Measurements from ENCODE around the gene ACSM2A. TPM values are rescaled to one million over a fixed set of nuclear protein-coding genes. Genes with fewer than 3 reads are reported as not detected.
"Not testable (repeated sequence)": the region's sequence is repeated elsewhere in the genome, so short reads cannot be mapped to it uniquely, and the experiment has no call there.

Gene ACSM2A
- total RNA-seq, 2 experiments from 2014 or later: not detected

DNA sequence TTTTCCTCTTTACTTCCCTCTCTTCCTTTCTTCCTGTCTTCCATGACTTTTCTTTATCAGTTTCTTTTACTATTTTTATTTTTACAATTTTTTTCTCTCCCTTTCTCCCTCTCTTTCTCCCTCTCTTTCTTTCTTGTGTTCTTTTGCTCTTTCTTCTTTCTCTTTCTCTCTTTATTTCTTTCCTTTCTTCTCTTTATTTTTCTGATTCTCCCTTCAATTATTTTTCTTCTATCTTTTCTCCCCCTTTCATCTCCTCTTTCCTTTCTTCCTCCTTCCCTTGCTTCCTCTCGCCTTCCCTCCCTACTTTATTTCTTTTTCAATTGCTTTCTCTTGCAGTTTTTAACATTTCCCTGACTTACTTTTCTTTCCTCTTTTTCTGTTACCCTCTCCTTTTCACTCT is 85.3 kb downstream of the ACSM2A start:
- DNase-seq; POLR2A ChIA-PET; H3K27me3 Mint-ChIP-seq; H3K4me1 Mint-ChIP-seq; H3K4me3 Mint-ChIP-seq; H3K27ac Mint-ChIP-seq; H3K36me3 Mint-ChIP-seq (ENCODE audit: low read depth); H3K9me3 Mint-ChIP-seq; CTCF ChIA-PET: not testable (repeated sequence)

Other genes with a start within 250 kb of the ACSM2A start
- gene GP2, start 124.0 kb upstream of the ACSM2A start, total RNA-seq: not detected
- gene UMOD, start 98.8 kb upstream of the ACSM2A start, total RNA-seq: not detected
- not detected for gene PDILT, start 46.8 kb upstream of the ACSM2A start, total RNA-seq
- gene ACSM5, start 42.0 kb upstream of the ACSM2A start, total RNA-seq: not detected
- gene ACSM2B, start 124.8 kb downstream of the ACSM2A start, total RNA-seq: not detected
- gene ACSM1, start 246.2 kb downstream of the ACSM2A start, total RNA-seq: not detected